Measurements from ENCODE around the gene SYK.

GRCh38 chr9:90880066-90880465 is 78.4 kb downstream of the SYK start:
- TF ChIP-seq, protein P1, sequence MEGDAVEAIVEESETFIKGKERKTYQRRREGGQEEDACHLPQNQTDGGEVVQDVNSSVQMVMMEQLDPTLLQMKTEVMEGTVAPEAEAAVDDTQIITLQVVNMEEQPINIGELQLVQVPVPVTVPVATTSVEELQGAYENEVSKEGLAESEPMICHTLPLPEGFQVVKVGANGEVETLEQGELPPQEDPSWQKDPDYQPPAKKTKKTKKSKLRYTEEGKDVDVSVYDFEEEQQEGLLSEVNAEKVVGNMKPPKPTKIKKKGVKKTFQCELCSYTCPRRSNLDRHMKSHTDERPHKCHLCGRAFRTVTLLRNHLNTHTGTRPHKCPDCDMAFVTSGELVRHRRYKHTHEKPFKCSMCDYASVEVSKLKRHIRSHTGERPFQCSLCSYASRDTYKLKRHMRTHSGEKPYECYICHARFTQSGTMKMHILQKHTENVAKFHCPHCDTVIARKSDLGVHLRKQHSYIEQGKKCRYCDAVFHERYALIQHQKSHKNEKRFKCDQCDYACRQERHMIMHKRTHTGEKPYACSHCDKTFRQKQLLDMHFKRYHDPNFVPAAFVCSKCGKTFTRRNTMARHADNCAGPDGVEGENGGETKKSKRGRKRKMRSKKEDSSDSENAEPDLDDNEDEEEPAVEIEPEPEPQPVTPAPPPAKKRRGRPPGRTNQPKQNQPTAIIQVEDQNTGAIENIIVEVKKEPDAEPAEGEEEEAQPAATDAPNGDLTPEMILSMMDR (IDR thresholded peaks at IDR 0.05): no peak
- TF ChIP-seq POLR2A (IDR thresholded peaks at IDR 0.05; ENCODE audit: low read depth) (no peak), POLR2AphosphoS5 (IDR thresholded peaks at IDR 0.05) (no peak)
